Measurements from ENCODE around the gene PRKCB.

PRKCB gene

GRCh38 chr16:23835390-23836077 is at the start of gene PRKCB:
TSS of gene PRKCB (plus strand) at chr16:23835983.
- DNase-seq (ENCODE audit: low spot score) = no peak

GRCh38 chr16:23786964-23787561 is 48.7 kb upstream of the PRKCB start:
- no peak for DNase-seq (ENCODE audit: low spot score)

- no peak for DNase-seq (ENCODE audit: low spot score)
These were observed 47.1 kb upstream of the PRKCB start for GRCh38 chr16:23788685-23789084.

- DNase-seq (ENCODE audit: low spot score) = no peak
These were observed 40.4 kb upstream of the PRKCB start for GRCh38 chr16:23795378-23795777.

- DNase-seq (ENCODE audit: low spot score) = no peak
These were observed 38.8 kb upstream of the PRKCB start for GRCh38 chr16:23796941-23797340.

GRCh38 chr16:23801378-23801777 is 34.4 kb upstream of the PRKCB start:
- peak; percentile 68 for DNase-seq (ENCODE audit: low spot score)

GRCh38 chr16:23802776-23803175 is 33.0 kb upstream of the PRKCB start:
- no peak for DNase-seq (ENCODE audit: low spot score)

- DNase-seq (ENCODE audit: low spot score) = peak; percentile 53
These were observed 32.1 kb upstream of the PRKCB start for GRCh38 chr16:23803591-23804123.

- DNase-seq (ENCODE audit: low spot score) = no peak
These were observed 28.8 kb upstream of the PRKCB start for GRCh38 chr16:23807028-23807427.

- DNase-seq (ENCODE audit: low spot score) = no peak
These were observed 14.3 kb upstream of the PRKCB start for GRCh38 chr16:23821467-23821866.

GRCh38 chr16:23821875-23822688 is 13.7 kb upstream of the PRKCB start:
- no peak for DNase-seq (ENCODE audit: low spot score)

- DNase-seq (ENCODE audit: low spot score) = no peak
These were observed 12.1 kb upstream of the PRKCB start for GRCh38 chr16:23823475-23824384.

GRCh38 chr16:23824909-23825308 is 10.9 kb upstream of the PRKCB start:
- DNase-seq (ENCODE audit: low spot score) = no peak

- no peak for DNase-seq (ENCODE audit: low spot score)
These were observed 9.2 kb upstream of the PRKCB start for GRCh38 chr16:23826528-23827045.

GRCh38 chr16:23827057-23827456 is 8.7 kb upstream of the PRKCB start:
- no peak for DNase-seq (ENCODE audit: low spot score)

- no peak for DNase-seq (ENCODE audit: low spot score)
These were observed 6.3 kb upstream of the PRKCB start for GRCh38 chr16:23829454-23829853.

- DNase-seq (ENCODE audit: low spot score) = no peak
These were observed 5.5 kb upstream of the PRKCB start for GRCh38 chr16:23830276-23830675.

- DNase-seq (ENCODE audit: low spot score) = no peak
These were observed 2.9 kb upstream of the PRKCB start for GRCh38 chr16:23832882-23833281.

GRCh38 chr16:23833504-23833903 is 2.3 kb upstream of the PRKCB start:
- no peak for DNase-seq (ENCODE audit: low spot score)

- no peak for DNase-seq (ENCODE audit: low spot score)
These were observed 1.7 kb upstream of the PRKCB start for GRCh38 chr16:23833960-23834685.

- no peak for DNase-seq (ENCODE audit: low spot score)
These were observed 258 bp downstream of the PRKCB start for GRCh38 chr16:23836078-23836403.
